K562 (cell line): ENCODE measurements around the gene CCR6. TPM values are rescaled to one million over a fixed set of nuclear protein-coding genes. Genes with fewer than 3 reads are reported as not detected.
"Not testable (repeated sequence)": the region's sequence is repeated elsewhere in the genome, so short reads cannot be mapped to it uniquely, and the experiment has no call there.

Experiments
- ATAC-seq: fragments of 200-7000 bp; cut with Tn5 transposase; 3 replicates; pipeline ENCODE4 v1.9.1; 2020; ENCODE audit warnings: moderate library complexity
- BruUV-seq: library from RNA; stranded (reverse); fragments of 400-500 nt; replicated peaks from 2 replicates; lab custom pipeline; 2021; lab: Mats Ljungman, UMichigan
- CTCF ChIA-PET: fragments of 300-600 bp; formaldehyde crosslinking; extraction: SDS; loops from one replicate; lab custom pipeline; 2021; ENCODE audit warnings: low intra/inter-chr PET ratio; lab: Yijun Ruan, JAX
- POLR2A ChIA-PET: fragments of 300-600, 350-650 bp; sonication (Branson Sonifier 250); formaldehyde crosslinking; extraction: SDS; loops from one replicate; lab custom pipeline; 2021; ENCODE audit warnings: antibody characterized with exemption, inconsistent platforms; lab: Yijun Ruan, JAX
- DNase-seq, 4 experiments: peaks; one replicate each; pipeline versions ENCODE4 v3.0.0 to v3.0.0-alpha.2; 2011 to 2018; ENCODE audit warnings: low spot score in 3 of 4, mixed read lengths in 3 of 4; ENCODE audit errors: extremely low read depth in 1 of 4
- FAIRE-seq: peaks from 2 replicates; lab custom pipeline; 2011; peaks lifted over from hg19 to GRCh38; lab: Jason Lieb, UNC
- H2AFZ ChIP-seq: 2 replicates; pipeline ENCODE4 v1.6.0; 2011; ENCODE audit warnings: low read depth, low read length, control low read depth, inconsistent platforms
- H3K27ac ChIP-seq: fragments of 200-600 bp; 3 replicates; pipeline ENCODE4 v1.8.0; 2011; ENCODE audit warnings: low read depth, mild to moderate bottlenecking, control low read depth, inconsistent platforms, low read length, moderate library complexity, mixed read lengths; ENCODE audit errors: extremely low read depth
- H3K27me3 ChIP-seq, 2 experiments: fragments of 300-600 bp in 1 of 2; 2 replicates in 1 of 2; 3 replicates in 1 of 2; pipeline versions ENCODE4 v1.6.0 to v1.8.0; 2011; ENCODE audit warnings: inconsistent platforms in 2 of 2, low read length in 2 of 2, mild to moderate bottlenecking in 1 of 2, mixed read lengths in 1 of 2, moderate library complexity in 1 of 2; ENCODE audit not compliant: control insufficient read depth in 2 of 2, insufficient read depth in 2 of 2
- H3K36me3 ChIP-seq: fragments of 300-600 bp; 3 replicates; pipeline ENCODE4 v1.8.0; 2011; ENCODE audit warnings: mild to moderate bottlenecking, low read length, inconsistent platforms; ENCODE audit not compliant: control insufficient read depth, insufficient read depth
- H3K4me1 ChIP-seq, 2 experiments: fragments of 200-600 bp in 1 of 2; replicated peaks in 1 of 2; 2 replicates in 1 of 2; 3 replicates in 1 of 2; pipeline versions ENCODE4 v1.5.1 to v1.8.0; 2011; ENCODE audit warnings: inconsistent platforms in 2 of 2, low read length in 2 of 2, mild to moderate bottlenecking in 1 of 2, mixed read lengths in 1 of 2, moderate library complexity in 1 of 2; ENCODE audit not compliant: control insufficient read depth in 2 of 2, insufficient read depth in 2 of 2
- H3K4me2 ChIP-seq: 2 replicates; pipeline ENCODE4 v1.6.1; 2011; ENCODE audit warnings: low read length, control low read depth, inconsistent platforms, mixed read lengths; ENCODE audit not compliant: insufficient read depth
- H3K4me3 ChIP-seq: fragments of 200-600 bp; sonication (generic), shearing (Covaris generic); 2 replicates; pipeline ENCODE4 v1.5.1; 2016; ENCODE audit warnings: control low read depth, inconsistent platforms
- H3K79me2 ChIP-seq: fragments of 200-600 bp; 3 replicates; pipeline ENCODE4 v1.8.0; 2011; ENCODE audit warnings: low read length, inconsistent platforms; ENCODE audit not compliant: control insufficient read depth, insufficient read depth
- H3K9ac ChIP-seq, 2 experiments: 2 replicates each; pipeline versions ENCODE4 v1.6.0 to v1.6.1; 2011; ENCODE audit warnings: low read depth in 2 of 2, low read length in 2 of 2, control low read depth in 1 of 2, inconsistent platforms in 1 of 2, mild to moderate bottlenecking in 1 of 2, mixed read lengths in 1 of 2; ENCODE audit not compliant: insufficient read depth in 1 of 2
- H3K9me1 ChIP-seq: one replicate; pipeline ENCODE4 v1.6.0; 2011; ENCODE audit warnings: inconsistent platforms, mild to moderate bottlenecking, low read length, moderate library complexity; ENCODE audit not compliant: control insufficient read depth, insufficient read depth
- H3K9me3 ChIP-seq: replicated peaks from 2 replicates; pipeline ENCODE4 v1.5.1; 2011; ENCODE audit warnings: low read depth, low read length, inconsistent platforms; ENCODE audit not compliant: control insufficient read depth, insufficient read depth
- H4K20me1 ChIP-seq: replicated peaks from 2 replicates; pipeline ENCODE4 v1.6.1; 2011; ENCODE audit warnings: low read length, inconsistent platforms, mixed read lengths; ENCODE audit not compliant: control insufficient read depth, insufficient read depth
- WGBS: fragments of 100-300 bp; shearing (Covaris generic); methylation state at CpG from one replicate; pipeline ENCODE4 v1.1.6; 2016; ENCODE audit warnings: low coverage, mixed read lengths; ENCODE audit not compliant: insufficient coverage; ENCODE audit errors: missing lambda C conversion rate; 5-methylcytosine and 5-hydroxymethylcytosine counted together
- in situ Hi-C: fragments of 300-500 bp; cut with MboI; formaldehyde crosslinking; loops from 4 replicates; pipeline ENCODE4 v1.15.0; 2018; ENCODE audit warnings: inconsistent platforms, mixed read lengths
- intact Hi-C: fragments of 100-400 bp; cut with micrococcal nuclease; formaldehyde crosslinking; loops from 2 replicates; pipeline ENCODE4 v1.14.2; 2022
- polyA plus RNA-seq, 8 experiments: library from polyadenylated mRNA; depleted of rRNA in 4 of 8; stranded (reverse) in 5 of 8; unstranded in 3 of 8; fragments of >200 nt; fragmentation: Nextera tagmentation in 2 of 8; fragmentation: Illumina TruSeq in 1 of 8; extraction: Ambion mirVana in 2 of 8; extraction: Trizol in 1 of 8; gene quantifications; 2 replicates each; pipeline versions ENCODE4 v1.2.1 to v1.2.3, GENCODE V29; 2011 to 2014; ENCODE audit warnings: inconsistent platforms in 1 of 8, missing spikeins in 1 of 8
- total RNA-seq, 7 experiments: library from RNA; depleted of rRNA in 6 of 7; stranded (reverse); fragments of >200 nt in 6 of 7; fragmentation: Illumina TruSeq in 2 of 7; extraction: Trizol in 2 of 7; gene quantifications; 2 replicates each; pipeline versions ENCODE4 v1.2.1 to v1.2.3, GENCODE V29; 2011 to 2021; ENCODE audit warnings: low replicate concordance in 1 of 7

Gene CCR6
- total and polyA plus RNA-seq, 9 of the 15 experiments (the other 6 are each of a cell fraction or from before 2014, with no cell fraction given), result not detected

- H3K4me2 ChIP-seq, CTCF ChIA-PET, in situ Hi-C loops, intact Hi-C loops, H3K9me3 ChIP-seq, DNase-seq, H3K27me3 ChIP-seq, ATAC-seq, H3K27ac ChIP-seq, POLR2A ChIA-PET, H3K4me1 ChIP-seq, H4K20me1 ChIP-seq, H3K4me3 ChIP-seq, H3K36me3 ChIP-seq, BruUV-seq, H2AFZ ChIP-seq, H3K79me2 ChIP-seq, H3K9ac ChIP-seq, FAIRE-seq, H3K9me1 ChIP-seq: not testable (repeated sequence)
- 0% methylated on average over 10 of the region's 31 CpGs for WGBS
Observed at GRCh38 chr6:167178896-167179655, 56.2 kb downstream of the CCR6 start.

GRCh38 chr6:167180086-167180485 is 57.2 kb downstream of the CCR6 start:
- H3K9ac ChIP-seq, H2AFZ ChIP-seq, H4K20me1 ChIP-seq, DNase-seq, FAIRE-seq, H3K27ac ChIP-seq, BruUV-seq, intact Hi-C loops, in situ Hi-C loops, H3K27me3 ChIP-seq, H3K9me1 ChIP-seq, POLR2A ChIA-PET, H3K4me2 ChIP-seq, H3K9me3 ChIP-seq, CTCF ChIA-PET, H3K79me2 ChIP-seq, H3K36me3 ChIP-seq, H3K4me3 ChIP-seq, ATAC-seq, H3K4me1 ChIP-seq: not testable (repeated sequence)
- 0% methylated on average over 4 of the region's 8 CpGs for WGBS

GRCh38 chr6:167181351-167181750 is 58.5 kb downstream of the CCR6 start:
- FAIRE-seq, intact Hi-C loops, H3K9me3 ChIP-seq, H4K20me1 ChIP-seq, H3K79me2 ChIP-seq, ATAC-seq, BruUV-seq, H2AFZ ChIP-seq, CTCF ChIA-PET, H3K36me3 ChIP-seq, H3K9me1 ChIP-seq, H3K27me3 ChIP-seq, H3K4me3 ChIP-seq, DNase-seq, in situ Hi-C loops, H3K27ac ChIP-seq, H3K4me1 ChIP-seq, H3K9ac ChIP-seq, H3K4me2 ChIP-seq, POLR2A ChIA-PET: not testable (repeated sequence)
- WGBS, result no CpG with 5 or more reads among the region's 6 CpGs
